ENCODE data around the gene IQCE. TPM values are rescaled to one million over a fixed set of nuclear protein-coding genes. Genes with fewer than 3 reads are reported as not detected.

The IQCE gene
- total and polyA plus RNA-seq, 10 of the 15 experiments (the other 5 are each of a cell fraction or from before 2014, with no cell fraction given) = 0.37 to 8.1 (median 3.7) TPM

DNA sequence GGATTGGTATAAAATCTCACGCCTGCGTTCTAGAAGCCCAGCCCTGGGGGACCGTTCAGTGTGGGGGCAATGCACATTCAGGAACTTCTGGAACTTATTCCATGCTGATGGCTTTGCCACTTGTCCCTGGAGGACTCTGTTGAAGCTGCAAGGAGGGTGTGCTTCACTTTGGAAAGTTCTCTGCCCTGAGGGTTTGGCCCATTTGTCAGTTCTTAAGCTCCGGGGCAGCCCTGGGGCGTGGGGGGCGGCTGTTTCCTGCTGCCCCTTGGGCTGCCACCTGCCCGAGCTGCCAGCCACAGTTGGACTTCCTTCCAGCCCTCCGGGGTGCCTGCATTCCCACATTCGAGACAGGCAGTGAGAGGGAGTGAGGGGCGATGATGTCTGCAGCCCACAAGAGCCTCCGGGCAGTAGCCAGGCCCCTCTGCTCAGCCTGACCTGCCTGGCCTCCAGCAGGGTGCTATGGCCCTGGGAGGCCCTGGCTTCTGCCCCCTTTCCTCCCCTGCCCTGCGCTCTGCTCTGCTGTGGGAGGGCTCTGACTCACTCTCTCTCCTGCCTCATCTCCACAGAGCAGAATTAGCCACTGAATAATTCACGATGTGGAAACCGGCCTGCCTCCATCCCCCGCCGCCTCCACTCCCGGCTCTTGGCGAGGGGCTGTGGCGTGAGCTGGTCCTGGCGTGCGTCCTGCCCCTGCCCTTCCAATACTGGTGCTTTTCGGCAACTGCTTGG lies 74.9 kb downstream of the IQCE start:
- H3K4me1 ChIP-seq (ENCODE audit: control insufficient read depth, insufficient read depth, low read length) = peaks cover 22% of the 10 kb centered on the region
- peak; percentile 46 for ATAC-seq
- H4K20me1 ChIP-seq (ENCODE audit: control insufficient read depth, insufficient read depth) = no peaks in the 10 kb centered on the region
- ChIA-PET SMC1A (ENCODE audit: uncharacterized antibody, unreplicated experiment) (interaction anchor here (1.6 to 1.8 kb wide), 3 partner anchors 11 to 77 kb away, joined by 3 to 4 read pairs (median 3); no protein-coding TSS in a partner anchor), POLR2A (interaction anchor here (0.7 to 2.8 kb wide), 5 partner anchors 9 to 67 kb away, joined by 3 to 8 read pairs (median 5); no protein-coding TSS in a partner anchor), CTCF (interaction anchor here (0.6 to 1.0 kb wide), 3 partner anchors 12 to 76 kb away, joined by 3 to 4 read pairs (median 3); no protein-coding TSS in a partner anchor), RAD21 (ENCODE audit: unreplicated experiment) (interaction anchor here (1.1 to 3.1 kb wide), 2 partner anchors 37 to 77 kb away, joined by 3 to 14 read pairs; no protein-coding TSS in a partner anchor)
- peak overlapping the region; percentile 96 for H3K4me3 ChIP-seq
- peak overlapping the region; percentile 71 for H3K27ac ChIP-seq (ENCODE audit: control insufficient read depth, insufficient read depth)
- no peaks in the 10 kb centered on the region for H3K9me3 ChIP-seq (replicated peaks; ENCODE audit: control insufficient read depth, insufficient read depth, low read length)
- DNase-seq (ENCODE audit: low read depth, low spot score) = no peak
- in situ Hi-C loops (cut with MboI) (no loop called here), intact Hi-C loops (cut with micrococcal nuclease; ENCODE audit: unreplicated experiment) (loop anchor here (2.0 kb wide), 1 partner anchor 75 kb away; no protein-coding TSS in a partner anchor)
- peak overlapping the region; percentile 79 for H3K9ac ChIP-seq (ENCODE audit: control insufficient read depth, insufficient read depth, low read length)
- TSS peak; percentile 46 for BruUV-seq (replicated peaks)
- 41% methylated on average over 17 of the region's 22 CpGs for WGBS (ENCODE audit: insufficient coverage, insufficient replicate concordance, low lambda C conversion rate, missing lambda C conversion rate)
- no peak for FAIRE-seq
- peak overlapping the region; percentile 97 for H3K4me2 ChIP-seq (ENCODE audit: control insufficient read depth, insufficient read depth)
- 0 out of 4 replicates have a peak, but pooled peaks cover 0 to 1% of the 10 kb centered on the region in 2 experiments for H3K27me3 ChIP-seq (replicated peaks in 1 of 2; ENCODE audit: control insufficient read depth in 2 of 2, insufficient read depth in 2 of 2, low read length in 1 of 2)
- no peaks in the 10 kb centered on the region; a peak in 1 of 4 replicates for H3K36me3 ChIP-seq (ENCODE audit: control insufficient read depth in 2 of 2, insufficient read depth in 2 of 2, low read length in 1 of 2)
- H3K79me2 ChIP-seq (ENCODE audit: control insufficient read depth, insufficient read depth, low read length) = peaks cover 24% of the 10 kb centered on the region
- H2AFZ ChIP-seq (ENCODE audit: control insufficient read depth, low read depth, low read length) = peak overlapping the region; percentile 72; the same call in 1 of the 2 replicates
- TF ChIP-seq POLR2AphosphoS2 (IDR thresholded peaks at IDR 0.05; ENCODE audit: low read depth, low read length) = no peak
- TF ChIP-seq PAX8 (IDR thresholded peaks at IDR 0.05) = no peak
- no peak for TF ChIP-seq BCL11A (IDR thresholded peaks at IDR 0.05; ENCODE audit: low read depth, low read length)
- no peak for TF ChIP-seq PAX5 (IDR thresholded peaks at IDR 0.05; ENCODE audit: borderline replicate concordance, low read depth, low read length)
- TF ChIP-seq BRCA1 (IDR thresholded peaks at IDR 0.05; ENCODE audit: low read depth, low read length) = no peak
- TF ChIP-seq SMAD1 (IDR thresholded peaks at IDR 0.05; ENCODE audit: low read depth, partially characterized antibody) = no peak
- TF ChIP-seq, protein P1, sequence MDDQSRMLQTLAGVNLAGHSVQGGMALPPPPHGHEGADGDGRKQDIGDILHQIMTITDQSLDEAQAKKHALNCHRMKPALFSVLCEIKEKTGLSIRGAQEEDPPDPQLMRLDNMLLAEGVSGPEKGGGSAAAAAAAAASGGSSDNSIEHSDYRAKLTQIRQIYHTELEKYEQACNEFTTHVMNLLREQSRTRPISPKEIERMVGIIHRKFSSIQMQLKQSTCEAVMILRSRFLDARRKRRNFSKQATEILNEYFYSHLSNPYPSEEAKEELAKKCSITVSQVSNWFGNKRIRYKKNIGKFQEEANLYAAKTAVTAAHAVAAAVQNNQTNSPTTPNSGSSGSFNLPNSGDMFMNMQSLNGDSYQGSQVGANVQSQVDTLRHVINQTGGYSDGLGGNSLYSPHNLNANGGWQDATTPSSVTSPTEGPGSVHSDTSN (IDR thresholded peaks at IDR 0.05; ENCODE audit: insufficient replicate concordance, low read depth, low read length) = no peak
- TF ChIP-seq, protein P2, sequence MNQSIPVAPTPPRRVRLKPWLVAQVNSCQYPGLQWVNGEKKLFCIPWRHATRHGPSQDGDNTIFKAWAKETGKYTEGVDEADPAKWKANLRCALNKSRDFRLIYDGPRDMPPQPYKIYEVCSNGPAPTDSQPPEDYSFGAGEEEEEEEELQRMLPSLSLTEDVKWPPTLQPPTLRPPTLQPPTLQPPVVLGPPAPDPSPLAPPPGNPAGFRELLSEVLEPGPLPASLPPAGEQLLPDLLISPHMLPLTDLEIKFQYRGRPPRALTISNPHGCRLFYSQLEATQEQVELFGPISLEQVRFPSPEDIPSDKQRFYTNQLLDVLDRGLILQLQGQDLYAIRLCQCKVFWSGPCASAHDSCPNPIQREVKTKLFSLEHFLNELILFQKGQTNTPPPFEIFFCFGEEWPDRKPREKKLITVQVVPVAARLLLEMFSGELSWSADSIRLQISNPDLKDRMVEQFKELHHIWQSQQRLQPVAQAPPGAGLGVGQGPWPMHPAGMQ (IDR thresholded peaks at IDR 0.05; ENCODE audit: borderline replicate concordance) = no peak
- TF ChIP-seq IKZF1 (conservative IDR thresholded peaks at IDR 0.05) = no peak
- TF ChIP-seq, protein P3, sequence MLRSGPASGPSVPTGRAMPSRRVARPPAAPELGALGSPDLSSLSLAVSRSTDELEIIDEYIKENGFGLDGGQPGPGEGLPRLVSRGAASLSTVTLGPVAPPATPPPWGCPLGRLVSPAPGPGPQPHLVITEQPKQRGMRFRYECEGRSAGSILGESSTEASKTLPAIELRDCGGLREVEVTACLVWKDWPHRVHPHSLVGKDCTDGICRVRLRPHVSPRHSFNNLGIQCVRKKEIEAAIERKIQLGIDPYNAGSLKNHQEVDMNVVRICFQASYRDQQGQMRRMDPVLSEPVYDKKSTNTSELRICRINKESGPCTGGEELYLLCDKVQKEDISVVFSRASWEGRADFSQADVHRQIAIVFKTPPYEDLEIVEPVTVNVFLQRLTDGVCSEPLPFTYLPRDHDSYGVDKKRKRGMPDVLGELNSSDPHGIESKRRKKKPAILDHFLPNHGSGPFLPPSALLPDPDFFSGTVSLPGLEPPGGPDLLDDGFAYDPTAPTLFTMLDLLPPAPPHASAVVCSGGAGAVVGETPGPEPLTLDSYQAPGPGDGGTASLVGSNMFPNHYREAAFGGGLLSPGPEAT (IDR thresholded peaks at IDR 0.05; ENCODE audit: low read depth) = no peak
- TF ChIP-seq FOS (IDR thresholded peaks at IDR 0.05; ENCODE audit: borderline replicate concordance, extremely low read depth, insufficient read length) = no peak
- no peak for TF ChIP-seq ETV6 (conservative IDR thresholded peaks at IDR 0.05 in 1 of 2, IDR thresholded peaks at IDR 0.05 in 1 of 2; ENCODE audit: borderline replicate concordance in 1 of 2, low read depth in 1 of 2)
- no peak for TF ChIP-seq NR2C2 (IDR thresholded peaks at IDR 0.05; ENCODE audit: borderline replicate concordance, control insufficient read depth, insufficient read length, low read depth)
